Measurements from ENCODE around the gene PKN2.
"Not testable (repeated sequence)": the region's sequence is repeated elsewhere in the genome, so short reads cannot be mapped to it uniquely, and the experiment has no call there.

PKN2 gene

GRCh38 chr1:88680471-88680870 is 3.6 kb upstream of the PKN2 start:
- DNase-seq: no peak

- DNase-seq: no peak
Observed at GRCh38 chr1:88680911-88681622, 3.0 kb upstream of the PKN2 start.

GRCh38 chr1:88684482-88685258 is 597 bp downstream of the PKN2 start:
- DNase-seq: peak in 1 of 2 donors; percentile 8

- DNase-seq: no peak
Observed at GRCh38 chr1:88685259-88685620, 1.2 kb downstream of the PKN2 start.

GRCh38 chr1:88691540-88691939 is 7.5 kb downstream of the PKN2 start:
- DNase-seq: no peak

- DNase-seq: no peak
Observed at GRCh38 chr1:88695781-88696180, 11.7 kb downstream of the PKN2 start.

GRCh38 chr1:88697503-88697902 is 13.4 kb downstream of the PKN2 start:
- no peak for DNase-seq

GRCh38 chr1:88698140-88698539 is 14.1 kb downstream of the PKN2 start:
- DNase-seq: no peak

GRCh38 chr1:88698764-88699163 is 14.7 kb downstream of the PKN2 start:
- no peak for DNase-seq

- DNase-seq: no peak
Observed at GRCh38 chr1:88700425-88701013, 16.4 kb downstream of the PKN2 start.

GRCh38 chr1:88701275-88701674 is 17.2 kb downstream of the PKN2 start:
- DNase-seq: no peak

GRCh38 chr1:88701793-88702192 is 17.7 kb downstream of the PKN2 start:
- not testable (repeated sequence) for DNase-seq

GRCh38 chr1:88708011-88708410 is 23.9 kb downstream of the PKN2 start:
- no peak for DNase-seq

- not testable (repeated sequence) for DNase-seq
Observed at GRCh38 chr1:88712907-88713306, 28.8 kb downstream of the PKN2 start.

GRCh38 chr1:88716571-88716970 is 32.5 kb downstream of the PKN2 start:
- DNase-seq: not testable (repeated sequence)

GRCh38 chr1:88722492-88722891 is 38.4 kb downstream of the PKN2 start:
- DNase-seq: no peak

- DNase-seq: no peak
Observed at GRCh38 chr1:88726697-88727096, 42.6 kb downstream of the PKN2 start.

- no peak for DNase-seq
Observed at GRCh38 chr1:88727205-88727604, 43.1 kb downstream of the PKN2 start.

GRCh38 chr1:88729297-88729696 is 45.2 kb downstream of the PKN2 start:
- no peak for DNase-seq

GRCh38 chr1:88730132-88730675 is 46.1 kb downstream of the PKN2 start:
- peak in 1 of 2 donors; percentile 4 for DNase-seq

GRCh38 chr1:88730995-88731394 is 46.9 kb downstream of the PKN2 start:
- DNase-seq: no peak

GRCh38 chr1:88731475-88732269 is 47.6 kb downstream of the PKN2 start:
- DNase-seq: peak in 1 of 2 donors; percentile 43

GRCh38 chr1:88735382-88735781 is 51.3 kb downstream of the PKN2 start:
- DNase-seq: no peak
